Immature natural killer cell (primary cell): ENCODE measurements around the gene PDE8B. TPM values are rescaled to one million over a fixed set of nuclear protein-coding genes. Genes with fewer than 3 reads are reported as not detected.

Source experiments
- DNase-seq, 3 donors: peaks; one replicate each; pipeline ENCODE4 v3.0.0; 2022; ENCODE audit warnings: mixed read lengths in 1 of 3
- H3K27ac Mint-ChIP-seq, 6 donors: one replicate each; pipeline ENCODE4 v1.8.0; 2020; ENCODE audit warnings: mixed read lengths in 6 of 6, mild to moderate bottlenecking in 5 of 6, inconsistent platforms in 4 of 6, moderate library complexity in 3 of 6
- H3K27me3 Mint-ChIP-seq, 3 donors: one replicate each; pipeline ENCODE4 v1.8.0; 2020 to 2021; ENCODE audit warnings: low read depth in 3 of 3, mild to moderate bottlenecking in 3 of 3, mixed read lengths in 3 of 3, moderate library complexity in 3 of 3, inconsistent platforms in 1 of 3
- H3K36me3 Mint-ChIP-seq, 3 donors: one replicate each; pipeline ENCODE4 v1.8.0; 2020; ENCODE audit warnings: mixed read lengths in 3 of 3, inconsistent platforms in 2 of 3, mild to moderate bottlenecking in 2 of 3
- H3K4me1 Mint-ChIP-seq, 2 donors: one replicate each; pipeline ENCODE4 v1.8.0; 2020; ENCODE audit warnings: inconsistent platforms in 2 of 2, mild to moderate bottlenecking in 2 of 2, mixed read lengths in 2 of 2, moderate library complexity in 1 of 2
- H3K4me3 Mint-ChIP-seq, 5 donors: one replicate each; pipeline ENCODE4 v1.8.0; 2020; ENCODE audit warnings: mild to moderate bottlenecking in 5 of 5, mixed read lengths in 5 of 5, inconsistent platforms in 3 of 5, moderate library complexity in 3 of 5
- H3K9me3 Mint-ChIP-seq, 6 donors: one replicate each; pipeline ENCODE4 v1.8.0; 2020; ENCODE audit warnings: mild to moderate bottlenecking in 6 of 6, mixed read lengths in 6 of 6, inconsistent platforms in 4 of 6, moderate library complexity in 3 of 6
- polyA plus RNA-seq, 3 donors: library from polyadenylated mRNA; unstranded; fragments of 300-500 nt; fragmentation: Illumina TruSeq; gene quantifications; one replicate each; pipeline ENCODE4 v1.2.3, GENCODE V29; 2021

PDE8B gene
- polyA plus RNA-seq, 3 donors from 2014 or later, result 0.30 TPM; not detected in 2

GRCh38 chr5:77176429-77176828 is 34.1 kb upstream of the PDE8B start:
- no peak overlapping the region for H3K27ac Mint-ChIP-seq

GRCh38 chr5:77177576-77177975 is 32.9 kb upstream of the PDE8B start:
- no peaks in the 10 kb centered on the region for H3K36me3 Mint-ChIP-seq
- no peak overlapping the region for H3K27ac Mint-ChIP-seq
- H3K27me3 Mint-ChIP-seq, result peaks cover 0 to 8% (median 2%) of the 10 kb centered on the region in 3 donors
- DNase-seq, result no peak
- no peaks in the 10 kb centered on the region for H3K4me1 Mint-ChIP-seq
- no peaks in the 10 kb centered on the region for H3K9me3 Mint-ChIP-seq
- H3K4me3 Mint-ChIP-seq, result no peak overlapping the region

More at GRCh38 chr5:77176429-77176828, 34.1 kb upstream of the PDE8B start:
- no peaks in the 10 kb centered on the region for H3K4me1 Mint-ChIP-seq
- H3K9me3 Mint-ChIP-seq, result no peaks in the 10 kb centered on the region
- H3K36me3 Mint-ChIP-seq, result no peaks in the 10 kb centered on the region
- peaks cover 0 to 8% (median 2%) of the 10 kb centered on the region in 3 donors for H3K27me3 Mint-ChIP-seq
- H3K4me3 Mint-ChIP-seq, result no peak overlapping the region
- no peak for DNase-seq

- no peak for DNase-seq
- no peak overlapping the region for H3K27ac Mint-ChIP-seq
- H3K4me1 Mint-ChIP-seq, result no peaks in the 10 kb centered on the region
- H3K27me3 Mint-ChIP-seq, result peaks cover 0 to 8% (median 2%) of the 10 kb centered on the region in 3 donors
- no peaks in the 10 kb centered on the region for H3K36me3 Mint-ChIP-seq
- H3K9me3 Mint-ChIP-seq, result no peaks in the 10 kb centered on the region
- no peak overlapping the region for H3K4me3 Mint-ChIP-seq
These were observed 30.1 kb upstream of the PDE8B start for GRCh38 chr5:77180167-77181081.

GRCh38 chr5:77181173-77181572 is 29.3 kb upstream of the PDE8B start:
- Mint-ChIP-seq H3K36me3 (no peaks in the 10 kb centered on the region), H3K4me1 (no peaks in the 10 kb centered on the region), H3K27me3 (peaks cover 1 to 8% (median 2%) of the 10 kb centered on the region in 3 donors), H3K4me3 (no peak overlapping the region), H3K9me3 (no peaks in the 10 kb centered on the region), H3K27ac (no peak overlapping the region)
- DNase-seq, result no peak

GRCh38 chr5:77181596-77182304 is 28.7 kb upstream of the PDE8B start:
- no peaks in the 10 kb centered on the region for H3K4me1 Mint-ChIP-seq
- DNase-seq, result no peak
- H3K4me3 Mint-ChIP-seq, result no peak overlapping the region
- H3K27ac Mint-ChIP-seq, result no peak overlapping the region
- peaks cover 1 to 8% (median 2%) of the 10 kb centered on the region in 3 donors for H3K27me3 Mint-ChIP-seq
- no peaks in the 10 kb centered on the region for H3K9me3 Mint-ChIP-seq
- no peaks in the 10 kb centered on the region for H3K36me3 Mint-ChIP-seq

- Mint-ChIP-seq H3K27ac (no peak overlapping the region), H3K27me3 (peaks cover 1 to 8% (median 2%) of the 10 kb centered on the region in 3 donors), H3K4me1 (no peaks in the 10 kb centered on the region), H3K36me3 (no peaks in the 10 kb centered on the region), H3K4me3 (no peak overlapping the region), H3K9me3 (no peaks in the 10 kb centered on the region)
- DNase-seq, result no peak
These were observed 28.1 kb upstream of the PDE8B start for GRCh38 chr5:77182367-77182766.

- H3K9me3 Mint-ChIP-seq, result no peaks in the 10 kb centered on the region
- DNase-seq, result no peak
- H3K4me3 Mint-ChIP-seq, result no peak overlapping the region
- no peaks in the 10 kb centered on the region for H3K36me3 Mint-ChIP-seq
- H3K4me1 Mint-ChIP-seq, result no peaks in the 10 kb centered on the region
- peaks cover 0 to 2% (median 0%) of the 10 kb centered on the region in 3 donors for H3K27me3 Mint-ChIP-seq
- H3K27ac Mint-ChIP-seq, result no peak overlapping the region
These were observed 23.7 kb upstream of the PDE8B start for GRCh38 chr5:77186652-77187370.

GRCh38 chr5:77189421-77189820 is 21.1 kb upstream of the PDE8B start:
- Mint-ChIP-seq H3K27ac (no peak overlapping the region), H3K4me3 (no peak overlapping the region), H3K27me3 (peaks cover 0 to 4% (median 0%) of the 10 kb centered on the region in 3 donors), H3K4me1 (no peaks in the 10 kb centered on the region), H3K36me3 (no peaks in the 10 kb centered on the region), H3K9me3 (peaks cover 0 to 2% (median 0%) of the 10 kb centered on the region in 6 donors)
- no peak for DNase-seq

GRCh38 chr5:77192441-77193050 is 17.9 kb upstream of the PDE8B start:
- no peak for DNase-seq
- Mint-ChIP-seq H3K36me3 (no peaks in the 10 kb centered on the region), H3K27me3 (peaks cover 2 to 11% (median 5%) of the 10 kb centered on the region in 3 donors), H3K4me1 (no peaks in the 10 kb centered on the region), H3K9me3 (peaks cover 0 to 4% (median 2%) of the 10 kb centered on the region in 6 donors), H3K4me3 (no peak overlapping the region), H3K27ac (no peak overlapping the region)

GRCh38 chr5:77194762-77195161 is 15.7 kb upstream of the PDE8B start:
- no peaks in the 10 kb centered on the region for H3K36me3 Mint-ChIP-seq
- peaks cover 2 to 8% (median 6%) of the 10 kb centered on the region in 6 donors for H3K9me3 Mint-ChIP-seq
- no peak overlapping the region for H3K4me3 Mint-ChIP-seq
- peaks cover 1 to 13% (median 5%) of the 10 kb centered on the region in 3 donors for H3K27me3 Mint-ChIP-seq
- no peaks in the 10 kb centered on the region for H3K4me1 Mint-ChIP-seq
- H3K27ac Mint-ChIP-seq, result no peak overlapping the region
- DNase-seq, result no peak

- DNase-seq, result no peak
- H3K36me3 Mint-ChIP-seq, result no peaks in the 10 kb centered on the region
- H3K4me3 Mint-ChIP-seq, result no peak overlapping the region
- H3K27me3 Mint-ChIP-seq, result peaks cover 1 to 13% (median 5%) of the 10 kb centered on the region in 3 donors
- no peaks in the 10 kb centered on the region for H3K4me1 Mint-ChIP-seq
- peaks cover 2 to 8% (median 6%) of the 10 kb centered on the region in 6 donors for H3K9me3 Mint-ChIP-seq
- no peak overlapping the region for H3K27ac Mint-ChIP-seq
These were observed 12.5 kb upstream of the PDE8B start for GRCh38 chr5:77197840-77198554.

GRCh38 chr5:77200663-77201062 is 9.8 kb upstream of the PDE8B start:
- H3K4me1 Mint-ChIP-seq, result no peaks in the 10 kb centered on the region
- DNase-seq, result no peak
- H3K27me3 Mint-ChIP-seq, result peaks cover 0 to 11% (median 11%) of the 10 kb centered on the region in 3 donors
- H3K9me3 Mint-ChIP-seq, result peaks cover 2 to 8% (median 6%) of the 10 kb centered on the region in 6 donors
- no peaks in the 10 kb centered on the region for H3K36me3 Mint-ChIP-seq
- no peak overlapping the region for H3K4me3 Mint-ChIP-seq
- H3K27ac Mint-ChIP-seq, result no peak overlapping the region

- H3K27ac Mint-ChIP-seq, result no peak overlapping the region
- H3K4me1 Mint-ChIP-seq, result no peaks in the 10 kb centered on the region
- no peaks in the 10 kb centered on the region for H3K36me3 Mint-ChIP-seq
- H3K9me3 Mint-ChIP-seq, result peaks cover 2 to 8% (median 6%) of the 10 kb centered on the region in 6 donors
- no peak for DNase-seq
- H3K4me3 Mint-ChIP-seq, result no peak overlapping the region
- H3K27me3 Mint-ChIP-seq, result peaks cover 4 to 10% (median 8%) of the 10 kb centered on the region in 3 donors
These were observed 8.3 kb upstream of the PDE8B start for GRCh38 chr5:77202145-77202544.
